SKM-1 (cell line): ENCODE measurements around the gene BRINP2.
A peak's percentile ranks its signal among the peaks of the same experiment; 100 is the strongest.

Experiments used
- DNase-seq: peaks from one replicate; lab custom pipeline; 2025; ENCODE audit not compliant: unreplicated experiment; lab: John Stamatoyannopoulos, UW

The BRINP2 gene

GRCh38 chr1:177219554-177220458 lies 49.0 kb downstream of the BRINP2 start:
- DNase-seq, result no peak

DNA sequence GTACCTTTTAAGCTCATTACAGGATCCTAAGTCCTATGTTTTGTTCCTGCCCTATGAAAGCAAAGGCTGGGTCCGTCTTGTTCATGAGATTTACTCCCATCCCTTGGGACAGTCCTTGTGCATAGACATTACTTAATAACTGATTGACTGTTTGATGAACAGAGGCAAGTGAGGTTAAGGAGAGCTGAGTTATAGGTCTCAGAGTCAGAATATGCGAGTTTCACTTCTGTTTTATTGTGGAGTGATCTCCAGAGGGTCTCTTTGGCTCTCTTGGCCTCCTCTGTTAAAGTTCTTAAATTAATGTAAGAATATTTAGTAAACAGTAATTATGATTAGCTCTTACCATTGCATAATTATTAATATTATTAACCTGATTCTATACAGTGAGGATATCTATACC lies 52.6 kb downstream of the BRINP2 start:
- DNase-seq, result no peak

- DNase-seq, result no peak
Observed at GRCh38 chr1:177227978-177228692, 57.4 kb downstream of the BRINP2 start.

GRCh38 chr1:177228693-177229065 lies 57.9 kb downstream of the BRINP2 start:
- DNase-seq, result no peak

- DNase-seq, result no peak
Observed at GRCh38 chr1:177229781-177230180, 59.0 kb downstream of the BRINP2 start.

- DNase-seq, result no peak
Observed at GRCh38 chr1:177230228-177231016, 59.7 kb downstream of the BRINP2 start.

DNA sequence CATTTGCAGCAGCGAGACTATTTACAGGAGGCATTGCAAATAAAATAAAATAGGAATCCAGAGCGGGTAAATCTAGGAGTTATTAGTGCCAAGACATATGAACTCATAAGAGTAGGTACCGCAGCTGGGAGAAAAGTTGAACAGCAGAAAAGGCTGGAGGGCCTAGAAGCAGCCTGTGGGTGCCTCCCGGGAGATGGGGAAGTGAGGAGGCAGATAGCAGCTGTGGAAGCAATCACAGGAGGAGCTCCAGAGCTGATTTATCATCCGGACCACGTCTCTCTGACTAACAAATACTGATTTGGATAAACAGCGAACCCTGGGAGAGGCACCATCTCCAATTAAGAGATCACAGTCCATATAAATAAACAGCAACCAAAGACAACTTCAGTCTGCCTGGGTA lies 64.6 kb downstream of the BRINP2 start:
- no peak for DNase-seq

DNA sequence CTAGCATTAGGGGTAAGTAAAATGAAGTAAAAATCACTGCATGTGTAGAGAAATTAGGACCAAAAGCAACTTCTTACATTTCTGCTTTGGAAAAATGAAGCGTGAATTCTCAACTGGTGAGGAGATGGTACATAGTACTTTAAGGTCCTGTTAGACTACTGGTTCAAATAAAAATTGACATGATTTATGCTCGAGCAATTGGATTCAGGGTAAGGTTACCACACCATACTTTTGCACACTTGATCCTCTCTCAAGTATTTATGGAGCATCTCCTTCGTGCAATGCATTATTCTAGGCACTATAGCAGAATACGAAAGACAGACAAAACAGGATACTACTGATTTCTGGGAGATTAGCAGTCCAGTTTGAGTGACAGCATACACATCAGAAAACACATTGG lies 66.2 kb downstream of the BRINP2 start:
- DNase-seq, result no peak

DNA sequence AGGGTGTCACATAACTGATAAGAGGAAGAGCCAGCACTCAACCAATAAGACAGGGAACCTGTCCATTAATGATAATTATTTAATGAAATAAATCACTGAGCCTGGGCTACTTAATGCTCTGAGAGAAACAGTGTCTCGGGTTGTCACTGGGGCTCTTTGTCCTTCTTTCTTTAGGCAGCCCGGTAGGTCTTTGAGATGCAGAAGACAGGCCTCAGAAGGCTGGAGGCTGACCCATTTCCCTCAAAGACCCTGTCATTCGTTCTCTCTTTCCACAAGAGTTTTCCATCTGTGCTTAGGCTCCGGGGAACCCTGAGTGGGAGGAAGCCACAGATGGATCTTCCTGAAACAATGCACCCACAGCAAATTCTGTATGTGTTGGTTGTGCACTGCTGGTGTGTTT lies 68.2 kb downstream of the BRINP2 start:
- no peak for DNase-seq

GRCh38 chr1:177239792-177240191 lies 69.0 kb downstream of the BRINP2 start:
- DNase-seq, result no peak

DNA sequence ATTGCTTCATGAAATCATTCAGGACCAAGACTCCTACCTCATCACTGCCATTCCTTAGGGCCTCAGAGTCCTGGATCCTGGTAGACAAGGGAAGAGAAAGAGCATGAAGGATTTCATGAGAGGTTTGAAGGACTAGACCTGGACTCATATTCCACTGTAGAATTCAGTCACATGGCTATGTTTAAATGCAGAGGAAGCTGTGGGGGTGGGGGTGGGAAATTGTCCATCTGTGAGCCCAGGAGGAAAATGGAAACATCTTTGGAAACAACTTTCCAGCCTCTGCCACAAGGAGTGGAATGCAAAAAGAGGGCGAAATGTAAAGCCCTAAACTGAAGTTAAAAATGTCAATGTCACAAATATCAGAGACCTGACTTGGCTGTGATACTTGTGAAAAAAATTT lies 73.0 kb downstream of the BRINP2 start:
- DNase-seq, result no peak

DNA sequence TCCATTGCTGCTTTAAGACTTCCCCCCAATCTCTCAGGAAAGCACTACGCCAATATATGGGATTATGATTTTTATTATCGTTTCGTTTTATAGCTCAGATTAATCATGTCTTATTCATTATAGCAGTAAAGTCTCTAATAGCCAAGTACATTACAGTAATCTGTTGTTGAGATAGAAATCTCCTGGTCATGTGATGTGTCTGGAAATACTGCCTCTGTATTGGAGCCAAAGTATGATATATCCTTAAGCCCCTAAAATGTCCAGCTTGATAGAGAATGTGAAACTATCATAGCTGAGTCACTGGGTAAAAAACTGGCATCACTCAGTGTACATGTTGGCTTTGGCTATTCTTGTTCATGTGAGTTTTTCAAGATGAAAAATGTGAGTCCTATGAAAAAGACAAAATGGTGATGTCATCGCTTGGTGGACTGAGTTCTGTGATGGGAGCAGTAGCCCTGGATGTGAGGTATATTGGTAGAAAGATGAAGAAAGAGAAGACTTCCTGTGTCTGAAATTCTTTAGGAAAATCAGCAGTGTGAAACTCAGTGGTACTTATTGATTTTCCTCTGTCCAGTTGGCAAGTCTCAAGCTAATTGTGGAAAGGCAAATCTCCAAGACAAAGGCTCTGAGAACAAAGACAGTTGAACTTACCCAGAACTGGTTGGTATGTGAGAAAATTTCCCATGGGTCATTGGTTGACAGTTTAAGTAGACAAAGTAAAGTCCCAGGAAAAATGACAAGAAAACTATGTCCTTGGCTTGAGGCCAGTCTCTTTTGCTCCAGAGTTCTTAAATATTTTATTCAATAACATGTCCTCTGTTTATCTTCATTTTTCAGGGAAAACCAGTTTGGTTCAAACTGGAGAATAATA lies 76.2 kb downstream of the BRINP2 start:
- no peak for DNase-seq

DNA sequence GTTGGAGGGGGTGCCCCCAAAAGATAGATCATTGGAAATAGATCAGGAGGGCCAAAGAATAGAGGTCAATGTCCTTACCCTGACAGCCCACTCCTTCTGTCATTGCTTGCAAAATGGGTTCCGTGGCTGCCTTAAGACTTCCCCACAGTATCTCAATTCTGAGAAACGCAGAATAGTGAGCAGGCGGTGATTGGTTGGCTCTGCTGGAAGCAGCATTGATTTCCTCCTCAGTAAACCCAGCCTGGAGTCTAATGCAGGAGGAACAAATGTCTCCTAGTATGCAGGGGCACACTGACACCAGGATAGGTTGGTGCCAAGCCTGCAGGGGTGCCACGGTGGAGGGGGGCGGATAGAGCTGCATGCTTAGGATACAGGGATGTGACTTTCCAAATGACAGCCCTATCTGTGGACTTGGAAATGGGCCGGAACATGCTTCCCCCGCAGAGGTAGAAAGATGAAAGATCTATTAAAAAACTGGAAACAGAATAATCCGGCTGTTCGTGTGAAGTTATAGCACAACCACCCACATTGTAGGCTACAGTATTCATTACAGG lies 76.9 kb downstream of the BRINP2 start:
- no peak for DNase-seq

DNA sequence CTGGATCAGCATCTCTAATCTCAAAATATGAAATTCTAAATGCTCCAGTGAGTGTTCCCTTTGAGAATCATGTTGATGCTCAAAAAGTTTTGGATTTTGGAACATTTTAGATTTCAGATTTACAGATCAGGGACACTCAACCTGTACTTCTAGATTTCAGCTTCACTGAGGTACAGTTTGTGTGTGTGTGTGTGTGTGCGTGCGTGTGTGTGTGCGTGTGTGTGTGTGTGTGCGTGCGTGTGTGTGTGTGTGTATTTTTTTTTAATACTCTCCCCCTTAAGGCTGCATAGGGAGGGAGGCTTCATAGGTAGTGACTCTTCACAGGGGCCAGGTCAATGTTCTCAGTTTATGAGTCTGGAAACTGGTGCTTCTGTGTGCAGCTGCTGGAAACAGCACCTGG lies 77.5 kb downstream of the BRINP2 start:
- no peak for DNase-seq

GRCh38 chr1:177249231-177249630 lies 78.5 kb downstream of the BRINP2 start:
- DNase-seq, result no peak

- no peak for DNase-seq
Observed at GRCh38 chr1:177252877-177253276, 82.1 kb downstream of the BRINP2 start.

DNA sequence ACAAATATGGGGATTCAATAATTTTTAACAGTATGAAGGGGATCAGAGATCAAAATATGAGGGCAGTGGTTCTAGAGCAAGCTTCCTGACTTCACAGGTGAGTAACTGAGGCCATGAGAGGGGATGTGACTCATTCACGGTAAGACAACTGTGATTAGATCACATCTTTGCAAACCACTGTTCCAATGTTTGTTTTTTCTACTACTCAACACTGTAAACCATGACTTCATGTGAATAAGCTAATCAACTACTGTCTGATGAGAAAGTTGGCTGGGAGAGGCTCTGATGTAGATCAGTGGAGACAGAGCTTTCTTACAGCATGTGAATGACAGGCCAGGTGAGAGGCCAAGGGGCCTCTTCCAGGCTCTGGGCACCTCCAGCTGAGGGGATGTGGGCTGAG lies 84.7 kb downstream of the BRINP2 start:
- no peak for DNase-seq

GRCh38 chr1:177256153-177257075 lies 85.7 kb downstream of the BRINP2 start:
- DNase-seq, result peak; percentile 22

- no peak for DNase-seq
Observed at GRCh38 chr1:177257128-177257527, 86.4 kb downstream of the BRINP2 start.
